Neuron (in vitro differentiated cells): ENCODE results near the gene PTCH1.

Experiments used
- H2AFZ ChIP-seq: one replicate; pipeline ENCODE4 v1.6.1; 2013; ENCODE audit warnings: low read depth, mild to moderate bottlenecking, inconsistent platforms, low read length, moderate library complexity
- H3K27me3 ChIP-seq: one replicate; pipeline ENCODE4 v1.6.1; 2013; ENCODE audit warnings: low read length; ENCODE audit not compliant: insufficient read depth
- H3K36me3 ChIP-seq: one replicate; pipeline ENCODE4 v1.6.1; 2013; ENCODE audit warnings: low read length; ENCODE audit not compliant: insufficient read depth
- H3K4me1 ChIP-seq: one replicate; pipeline ENCODE4 v1.6.1; 2013; ENCODE audit warnings: low read length; ENCODE audit not compliant: insufficient read depth
- H3K4me3 ChIP-seq: 2 replicates; pipeline ENCODE4 v1.5.1; 2013; ENCODE audit warnings: mild to moderate bottlenecking, low read length, moderate library complexity
- H3K9me3 ChIP-seq: one replicate; pipeline ENCODE4 v1.6.1; 2013; ENCODE audit warnings: low read length

The PTCH1 gene

DNA sequence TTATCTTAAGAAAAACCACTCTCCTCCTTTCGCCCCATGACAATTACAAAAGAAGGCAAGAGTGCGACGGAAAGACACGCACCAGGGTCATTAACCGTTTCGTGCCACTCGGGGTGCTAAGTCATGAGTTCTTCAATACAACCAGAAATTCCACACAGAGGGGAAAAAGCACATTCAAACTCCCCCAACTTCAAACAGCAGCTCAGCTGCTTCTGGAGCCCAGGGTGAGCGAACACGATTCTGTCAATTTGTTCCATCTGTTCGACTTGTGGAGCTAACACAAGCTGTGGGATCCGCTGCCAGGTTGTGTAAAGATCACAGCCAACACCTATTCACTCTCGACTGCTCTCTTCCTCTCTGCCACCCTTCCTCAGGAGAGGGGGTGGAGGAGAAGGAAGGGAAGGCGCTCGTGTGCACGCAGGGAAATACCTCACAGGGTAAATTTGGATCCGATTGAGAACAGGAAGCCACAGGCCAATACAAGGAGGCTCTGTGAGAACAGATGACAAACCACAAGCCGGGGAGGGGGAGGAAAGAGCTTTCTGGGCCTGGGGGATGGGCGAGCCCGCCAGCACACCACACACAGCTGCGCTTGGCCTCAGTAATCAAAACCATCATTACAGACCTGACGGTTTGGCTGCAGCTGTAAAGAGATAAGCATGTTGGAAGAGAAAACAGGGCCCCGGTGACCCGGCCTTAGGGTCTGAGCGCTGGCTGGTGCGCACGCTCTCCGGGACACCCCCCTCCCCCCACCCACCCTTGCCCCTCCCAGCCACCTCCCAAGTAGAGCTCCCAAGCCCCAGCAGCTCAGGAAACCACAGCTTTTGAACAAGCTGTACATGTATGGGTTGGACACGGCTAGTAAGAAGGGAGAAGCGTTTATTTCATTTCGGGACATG is 54.3 kb downstream of the PTCH1 start:
- Histone ChIP-seq H3K4me1 (peaks cover 52% of the 10 kb centered on the region), H3K27me3 (no peaks in the 10 kb centered on the region), H3K36me3 (peaks cover 95% of the 10 kb centered on the region), H3K9me3 (no peaks in the 10 kb centered on the region), H2AFZ (no peak overlapping the region), H3K4me3 (no peak overlapping the region)

DNA sequence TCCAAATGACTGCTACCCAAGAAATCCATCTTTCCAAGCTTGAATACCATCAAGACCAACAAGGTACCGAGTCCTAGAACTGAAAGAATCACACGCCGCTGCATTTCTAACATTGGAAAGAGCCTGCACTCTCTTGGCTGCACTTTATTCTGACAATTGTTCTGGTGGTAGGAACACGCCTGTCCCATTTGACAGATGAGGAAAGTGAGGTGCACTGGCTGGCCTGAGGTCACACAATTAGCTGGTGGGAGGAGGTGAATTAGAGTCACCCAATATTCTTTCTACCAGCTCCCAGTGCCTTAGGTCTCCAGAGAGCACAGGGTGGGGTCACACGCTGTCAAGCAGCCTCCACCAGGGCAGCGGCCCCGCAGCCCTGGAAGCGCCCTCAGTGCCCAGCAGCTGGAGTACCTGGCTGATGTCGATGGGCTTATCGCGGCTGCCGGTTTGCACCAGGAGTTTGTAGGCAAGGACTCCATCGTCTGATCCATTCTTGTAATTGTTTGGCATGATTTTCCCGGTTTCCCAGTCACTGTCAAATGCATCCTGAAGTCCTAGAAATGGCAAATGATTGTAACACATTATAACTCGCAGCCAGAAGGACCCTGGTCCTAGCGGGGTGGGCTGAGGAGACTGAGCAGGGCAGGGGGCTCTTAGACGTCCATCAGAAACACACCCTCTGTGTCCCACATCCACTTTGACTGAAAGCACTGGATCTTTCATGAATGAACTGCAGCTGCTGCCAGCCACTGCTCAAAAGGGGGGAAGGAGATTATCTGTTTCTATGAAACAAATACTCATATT is 55.1 kb downstream of the PTCH1 start:
- Histone ChIP-seq H2AFZ (no peak overlapping the region), H3K9me3 (no peaks in the 10 kb centered on the region), H3K4me3 (no peak overlapping the region), H3K4me1 (peaks cover 52% of the 10 kb centered on the region), H3K36me3 (peaks cover 95% of the 10 kb centered on the region), H3K27me3 (no peaks in the 10 kb centered on the region)

DNA sequence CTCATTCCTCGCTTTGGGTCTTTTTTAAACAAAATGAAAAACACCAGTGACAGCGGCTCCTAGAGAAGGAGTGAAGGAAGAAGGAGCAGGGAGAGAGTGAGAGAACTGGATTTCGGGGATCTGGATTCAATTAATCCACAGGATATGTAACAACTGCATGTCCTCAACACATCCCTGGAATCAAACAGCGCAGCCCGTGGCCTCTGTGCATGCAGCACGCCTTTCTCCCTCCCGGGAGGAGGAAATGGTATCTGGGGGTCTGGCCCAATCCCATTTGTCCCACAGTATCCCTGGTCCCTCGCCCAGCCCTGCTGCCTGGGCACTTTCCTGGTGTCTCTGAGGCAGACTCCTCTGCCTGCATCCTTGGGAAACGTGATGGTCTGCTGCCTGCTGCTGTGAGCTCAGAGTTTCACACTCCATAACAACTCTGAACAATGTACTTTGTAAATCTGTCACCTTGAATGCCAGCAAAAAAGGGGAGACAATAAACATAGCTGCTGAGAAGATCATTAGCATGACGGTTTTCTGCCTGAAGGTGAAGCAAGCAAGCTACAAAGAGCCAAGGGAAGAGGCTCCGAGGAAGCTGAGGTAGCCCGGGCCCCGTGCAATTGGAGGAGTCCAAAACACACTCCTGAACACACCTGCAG is 56.1 kb downstream of the PTCH1 start:
- Histone ChIP-seq H3K4me1 (peaks cover 52% of the 10 kb centered on the region), H2AFZ (no peak overlapping the region), H3K27me3 (no peaks in the 10 kb centered on the region), H3K9me3 (no peaks in the 10 kb centered on the region), H3K4me3 (no peak overlapping the region), H3K36me3 (peaks cover 99% of the 10 kb centered on the region)

DNA sequence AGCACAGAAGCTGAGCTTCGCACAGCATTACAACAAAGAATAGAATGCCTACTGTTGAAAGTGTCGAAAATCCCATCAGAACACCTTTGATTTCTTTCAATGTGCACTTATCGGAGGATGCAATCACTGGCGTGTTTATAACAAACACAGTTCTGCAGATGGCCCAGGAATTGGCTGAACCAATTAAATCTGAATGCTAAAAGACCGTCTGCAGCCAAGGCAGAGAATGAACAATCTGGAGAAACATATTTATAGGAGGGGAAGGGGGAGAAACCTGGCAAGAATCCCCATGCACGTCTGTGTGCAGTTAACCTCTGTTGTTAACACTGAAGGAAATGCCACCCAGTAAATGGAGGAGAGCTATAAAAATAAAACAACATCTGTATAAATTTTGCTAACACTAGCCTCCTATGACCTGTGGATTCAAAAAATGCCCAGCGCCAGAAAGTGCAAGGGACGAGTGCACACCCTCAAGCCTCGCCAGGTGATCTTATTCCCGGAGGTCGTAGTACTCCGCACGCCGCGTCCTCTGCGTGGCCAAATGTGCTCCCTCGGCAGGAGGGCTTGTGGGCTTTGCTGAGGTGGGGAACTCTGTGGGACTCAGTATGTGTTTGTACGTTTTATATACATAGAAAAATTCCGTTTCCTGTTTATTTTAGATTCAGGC is 56.8 kb downstream of the PTCH1 start:
- peaks cover 99% of the 10 kb centered on the region for H3K36me3 ChIP-seq
- H3K4me3 ChIP-seq, result no peak overlapping the region
- H3K27me3 ChIP-seq, result no peaks in the 10 kb centered on the region
- H3K9me3 ChIP-seq, result no peaks in the 10 kb centered on the region
- peaks cover 46% of the 10 kb centered on the region for H3K4me1 ChIP-seq
- no peak overlapping the region for H2AFZ ChIP-seq

DNA sequence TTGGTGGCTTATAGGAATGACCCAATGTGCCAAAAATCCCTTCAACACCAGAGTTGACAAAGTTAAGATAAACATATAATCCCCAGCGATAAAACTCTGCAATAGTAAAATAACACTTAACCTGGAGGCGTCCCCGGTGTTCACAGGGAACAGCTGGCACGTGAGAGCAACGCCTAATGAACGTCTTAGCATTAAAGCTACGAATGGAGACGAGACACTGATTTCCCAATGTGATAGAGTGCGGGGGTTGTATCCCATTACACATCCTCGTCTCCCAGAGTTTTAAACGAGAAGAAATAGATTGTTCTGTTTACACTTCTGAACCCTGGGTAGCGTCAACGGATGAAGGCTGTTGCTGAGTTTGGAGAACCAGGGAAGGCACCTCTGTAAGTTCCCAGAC is 57.6 kb downstream of the PTCH1 start:
- Histone ChIP-seq H3K4me3 (no peak overlapping the region), H2AFZ (no peak overlapping the region), H3K9me3 (no peaks in the 10 kb centered on the region), H3K27me3 (no peaks in the 10 kb centered on the region), H3K4me1 (peaks cover 38% of the 10 kb centered on the region), H3K36me3 (peaks cover 99% of the 10 kb centered on the region)

DNA sequence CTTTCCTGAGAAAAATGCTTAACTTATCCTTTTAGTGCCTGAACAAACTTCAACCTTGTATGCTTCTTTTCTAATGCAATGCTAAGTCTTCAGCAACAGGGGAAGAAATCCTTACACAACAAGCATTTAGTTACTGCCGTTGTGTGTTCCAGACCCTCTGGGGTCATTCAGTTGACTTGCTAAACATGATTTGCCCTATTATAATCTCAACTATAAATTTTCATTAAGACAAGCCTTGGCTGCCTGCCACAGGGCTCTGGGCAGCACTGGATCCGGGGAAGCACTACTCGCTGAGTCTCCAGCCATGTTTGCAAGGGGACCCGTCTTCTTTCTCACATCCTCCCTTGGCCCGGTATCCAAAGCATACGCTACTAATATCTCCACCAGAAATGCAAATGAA is 58.1 kb downstream of the PTCH1 start:
- Histone ChIP-seq H3K27me3 (no peaks in the 10 kb centered on the region), H2AFZ (no peak overlapping the region), H3K36me3 (peaks cover 99% of the 10 kb centered on the region), H3K9me3 (no peaks in the 10 kb centered on the region), H3K4me1 (peaks cover 33% of the 10 kb centered on the region), H3K4me3 (no peak overlapping the region)

DNA sequence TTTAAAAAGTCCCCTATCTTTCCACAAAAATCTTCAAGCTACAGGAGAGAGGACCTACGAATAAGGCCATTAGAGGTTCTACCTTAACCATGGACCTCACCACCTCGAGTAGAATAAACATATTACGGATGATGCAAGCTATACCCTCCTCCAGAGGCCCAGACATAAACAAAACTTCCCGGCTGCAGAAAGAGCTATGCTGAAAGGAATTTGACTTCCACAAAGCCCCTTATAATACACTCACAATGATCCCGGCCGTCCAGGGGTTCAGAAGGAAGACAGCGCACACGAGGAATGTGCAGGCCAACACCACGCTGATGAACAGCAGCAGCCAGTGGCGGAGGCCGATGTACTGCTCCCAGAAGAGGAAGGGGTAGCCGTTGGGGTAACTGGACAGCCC is 59.0 kb downstream of the PTCH1 start:
- Histone ChIP-seq H3K4me3 (no peak overlapping the region), H3K36me3 (peaks cover 98% of the 10 kb centered on the region), H2AFZ (no peak overlapping the region), H3K4me1 (peaks cover 27% of the 10 kb centered on the region), H3K9me3 (no peaks in the 10 kb centered on the region), H3K27me3 (no peaks in the 10 kb centered on the region)

DNA sequence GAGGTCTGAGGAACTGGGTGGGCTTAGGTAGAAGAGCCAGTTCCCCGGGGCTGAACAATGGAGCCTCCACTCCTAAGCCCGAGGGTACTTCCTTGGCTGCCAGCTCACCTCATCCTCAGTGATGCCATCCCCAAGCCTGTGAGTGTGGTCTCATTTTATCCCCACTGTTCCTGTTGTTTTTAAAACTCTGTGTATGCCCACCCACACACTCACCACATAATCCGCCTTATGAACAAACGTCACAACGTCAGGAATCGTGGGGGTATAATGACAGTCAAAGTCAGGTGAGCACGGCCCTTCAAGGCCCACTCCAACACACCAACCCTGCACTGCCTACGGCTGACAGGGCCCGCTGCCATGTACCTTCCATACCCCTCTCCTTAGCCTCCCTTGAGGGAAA is 61.1 kb downstream of the PTCH1 start:
- Histone ChIP-seq H3K4me1 (peaks cover 34% of the 10 kb centered on the region), H3K4me3 (no peak overlapping the region), H2AFZ (no peak overlapping the region), H3K36me3 (peaks cover 97% of the 10 kb centered on the region), H3K9me3 (no peaks in the 10 kb centered on the region), H3K27me3 (no peaks in the 10 kb centered on the region)

DNA sequence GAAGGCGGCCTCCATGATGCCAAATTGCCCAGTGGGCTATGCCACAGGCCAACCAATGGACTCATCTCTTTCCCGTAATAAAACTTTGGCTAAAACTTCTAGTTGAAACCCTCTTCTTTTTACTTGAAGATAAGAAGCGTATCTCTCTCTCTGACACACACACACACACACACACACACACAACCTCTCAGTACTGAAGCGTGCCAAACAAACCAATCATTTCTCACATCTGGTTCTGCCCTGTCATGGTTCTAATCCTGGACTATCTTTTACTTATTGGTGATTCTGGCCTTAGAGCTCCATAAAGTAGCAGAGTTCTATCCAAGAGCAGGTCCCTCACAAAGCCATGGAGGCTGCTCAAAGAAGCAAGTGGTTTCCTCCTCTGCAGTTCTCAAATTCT is 64.6 kb downstream of the PTCH1 start:
- Histone ChIP-seq H3K9me3 (no peaks in the 10 kb centered on the region), H3K36me3 (peaks cover 95% of the 10 kb centered on the region), H3K27me3 (no peaks in the 10 kb centered on the region), H3K4me1 (peaks cover 55% of the 10 kb centered on the region), H2AFZ (no peak overlapping the region), H3K4me3 (no peak overlapping the region)

DNA sequence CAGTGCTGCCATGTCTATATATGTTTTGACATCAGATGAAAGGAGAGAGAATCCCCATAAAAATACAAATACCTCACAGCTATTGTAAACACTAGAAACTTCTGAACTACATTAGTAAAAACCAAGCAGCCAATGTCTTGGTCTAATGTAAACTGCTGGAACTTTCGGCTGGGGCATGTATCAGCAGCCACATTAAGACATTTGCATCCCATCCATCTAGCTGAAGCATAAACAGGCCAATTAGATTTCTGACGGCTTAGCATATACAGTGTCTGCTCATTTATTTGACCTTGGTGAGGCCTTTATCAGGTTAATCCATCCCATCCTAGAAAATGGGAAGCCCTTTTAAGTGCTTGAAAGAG is 65.7 kb downstream of the PTCH1 start:
- H3K27me3 ChIP-seq, result no peaks in the 10 kb centered on the region
- no peak overlapping the region for H3K4me3 ChIP-seq
- H2AFZ ChIP-seq, result no peak overlapping the region
- peaks cover 95% of the 10 kb centered on the region for H3K36me3 ChIP-seq
- no peaks in the 10 kb centered on the region for H3K9me3 ChIP-seq
- H3K4me1 ChIP-seq, result peaks cover 55% of the 10 kb centered on the region

DNA sequence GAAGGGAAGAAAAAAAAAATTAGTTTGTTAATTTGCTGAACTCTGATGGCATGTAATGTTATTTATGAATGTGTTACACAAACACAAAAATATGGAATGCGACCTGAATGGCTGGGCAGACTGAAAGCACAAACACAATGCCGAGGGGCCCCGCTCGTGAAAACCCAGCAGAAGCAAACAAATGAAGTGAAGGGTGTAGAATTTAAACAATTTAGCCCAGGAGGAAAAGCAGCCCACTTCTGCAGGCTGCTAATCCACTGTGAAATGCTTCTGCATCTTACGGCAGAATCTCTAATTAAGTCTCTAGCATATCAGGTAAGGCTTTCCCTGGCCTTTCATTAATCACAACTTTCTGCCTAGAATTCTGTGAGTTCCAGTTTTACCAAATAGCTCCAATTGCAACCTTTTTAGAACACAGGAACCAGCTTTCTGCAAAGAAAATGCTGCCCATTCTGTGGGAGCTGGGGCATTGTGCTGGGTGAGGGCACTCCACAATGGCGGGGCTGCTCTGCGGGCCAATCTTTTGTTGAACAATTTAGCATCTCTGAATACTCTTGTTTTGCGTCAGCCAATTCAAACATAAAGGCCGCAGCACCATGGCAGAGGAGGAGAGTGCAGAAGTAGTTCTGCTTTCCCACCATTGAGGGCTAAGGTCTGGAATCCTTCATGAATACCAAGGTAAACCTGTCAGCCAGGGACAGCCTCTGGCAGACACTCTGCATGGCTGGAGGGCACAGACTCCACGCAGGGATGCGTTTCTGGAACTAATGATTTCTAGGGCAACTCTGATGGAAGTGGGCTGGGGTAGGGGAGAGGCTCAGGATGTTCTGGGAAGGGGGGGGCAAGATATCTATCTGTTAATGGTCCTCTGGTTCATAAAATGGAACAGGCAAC is 66.4 kb downstream of the PTCH1 start:
- peaks cover 55% of the 10 kb centered on the region for H3K4me1 ChIP-seq
- no peaks in the 10 kb centered on the region for H3K9me3 ChIP-seq
- no peak overlapping the region for H2AFZ ChIP-seq
- peaks cover 95% of the 10 kb centered on the region for H3K36me3 ChIP-seq
- no peaks in the 10 kb centered on the region for H3K27me3 ChIP-seq
- no peak overlapping the region for H3K4me3 ChIP-seq

DNA sequence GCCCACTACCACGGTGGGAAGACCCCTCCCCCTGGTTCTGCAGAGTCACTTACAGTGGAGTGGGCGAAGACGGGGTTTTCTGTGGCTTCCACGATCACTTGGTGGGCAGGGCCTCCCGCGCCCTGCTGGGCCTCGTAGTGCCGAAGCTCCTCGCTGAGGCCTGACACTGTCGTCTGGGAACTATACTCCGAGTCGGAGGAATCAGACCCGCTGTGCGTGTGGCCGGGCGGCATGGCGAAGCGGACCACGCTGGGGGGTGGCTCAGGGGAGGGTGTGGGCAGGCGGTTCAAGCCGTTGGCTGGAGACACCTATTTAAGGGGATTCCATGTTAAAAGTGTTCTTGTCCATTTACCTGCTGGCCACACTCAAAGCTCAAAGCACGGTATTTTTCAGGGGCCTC is 67.8 kb downstream of the PTCH1 start:
- Histone ChIP-seq H2AFZ (no peak overlapping the region), H3K4me1 (peaks cover 55% of the 10 kb centered on the region), H3K36me3 (peaks cover 95% of the 10 kb centered on the region), H3K9me3 (no peaks in the 10 kb centered on the region), H3K27me3 (no peaks in the 10 kb centered on the region), H3K4me3 (no peak overlapping the region)
